Muscle of arm (tissue), 12 donors: ENCODE results near the gene MR1. TPM values are rescaled to one million over a fixed set of nuclear protein-coding genes. Genes with fewer than 3 reads are reported as not detected.

Experiments used
- DNase-seq: peaks from one replicate; pipeline ENCODE4 v3.0.0-alpha.2; 2013
- polyA plus RNA-seq, 12 donors: library from polyadenylated mRNA; unstranded; fragments of 120-200 nt; gene quantifications; one replicate each; pipeline ENCODE4 v1.2.1, GENCODE V29; 2013; ENCODE audit not compliant: insufficient read length in 12 of 12

The MR1 gene
- polyA plus RNA-seq, 12 donors = 3.4 to 8.5 (median 4.5) TPM; not detected in 1

- DNase-seq = no peak
Measured at GRCh38 chr1:181061891-181062835, 28.4 kb downstream of the MR1 start.

- DNase-seq = no peak
Measured at GRCh38 chr1:181062836-181063428, 29.1 kb downstream of the MR1 start.

DNA sequence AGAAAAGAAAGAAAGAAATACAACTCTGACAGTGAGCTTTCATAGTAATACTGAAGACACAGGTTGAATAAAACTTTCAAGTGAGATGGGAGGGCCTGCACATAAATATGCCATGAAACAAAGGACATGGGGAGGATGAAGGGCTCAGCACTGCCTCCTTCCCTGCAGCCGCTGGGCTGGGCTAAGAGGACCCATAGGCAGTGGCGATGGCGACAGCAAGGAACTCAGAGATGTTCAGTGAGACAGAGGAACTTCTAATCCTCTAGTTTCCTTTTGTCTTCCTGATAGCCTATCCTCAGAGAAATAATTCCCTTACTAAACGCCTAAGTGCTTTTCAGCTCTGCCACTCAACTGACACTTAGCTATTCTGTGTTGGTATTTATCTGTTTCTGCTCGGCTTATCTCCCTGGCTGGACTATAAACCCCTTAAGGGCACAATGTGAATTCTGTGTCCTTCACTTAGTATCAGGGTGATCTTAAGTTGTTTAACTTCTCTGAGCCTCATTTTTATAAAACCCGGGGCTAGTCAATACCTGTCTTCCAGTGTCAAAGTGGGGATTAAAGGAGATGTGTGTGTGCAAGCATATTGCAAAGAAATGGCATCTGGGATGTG is 30.3 kb downstream of the MR1 start:
- no peak for DNase-seq

- no peak for DNase-seq
Measured at GRCh38 chr1:181064702-181065101, 30.9 kb downstream of the MR1 start.

DNA sequence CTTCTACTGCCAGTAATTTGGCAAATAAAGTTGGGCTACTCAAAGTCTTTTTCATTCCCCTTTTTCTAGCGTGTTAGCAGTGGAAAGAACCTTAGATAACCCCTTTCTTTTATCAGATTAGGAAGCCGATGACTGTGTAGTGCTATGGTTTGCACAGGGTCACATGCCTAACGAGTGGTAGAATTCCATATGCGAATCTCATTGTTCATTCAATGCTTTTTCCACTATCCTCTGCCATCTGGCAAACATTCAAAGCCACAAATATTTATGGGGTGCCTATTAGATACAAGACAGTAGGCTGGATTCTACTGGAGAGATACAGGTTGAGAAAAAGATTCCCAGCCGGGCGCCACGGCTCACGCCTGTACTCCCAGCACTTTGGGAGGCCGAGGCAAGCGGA is 39.9 kb downstream of the MR1 start:
- DNase-seq = no peak

DNA sequence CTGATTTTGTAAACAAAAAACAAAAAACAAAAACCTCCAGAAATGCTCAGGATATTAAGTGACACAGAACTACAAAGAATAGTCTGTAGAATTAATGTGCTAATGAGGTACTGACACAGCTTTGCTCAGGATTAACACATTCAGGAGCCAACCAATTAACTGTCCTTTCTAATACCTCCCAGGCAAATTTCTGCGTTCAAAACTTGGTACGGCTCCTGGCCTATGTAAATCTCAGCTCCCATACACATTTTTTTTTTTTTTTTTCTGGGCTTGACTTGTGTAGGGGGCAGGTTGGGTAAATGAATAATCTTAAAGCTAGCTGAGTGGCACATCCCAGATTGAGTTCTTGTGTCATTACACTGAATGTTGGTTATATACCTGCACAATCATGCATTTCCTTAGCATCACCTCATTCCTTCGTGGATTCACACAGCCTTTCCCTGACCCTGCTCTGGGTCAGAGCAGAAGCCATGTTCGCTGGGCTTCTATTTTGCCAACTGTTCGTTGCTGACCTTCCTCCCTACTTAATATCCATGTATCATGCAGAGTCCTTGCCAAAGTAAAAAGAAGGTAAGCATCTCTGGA is 42.1 kb downstream of the MR1 start:
- no peak for DNase-seq

DNA sequence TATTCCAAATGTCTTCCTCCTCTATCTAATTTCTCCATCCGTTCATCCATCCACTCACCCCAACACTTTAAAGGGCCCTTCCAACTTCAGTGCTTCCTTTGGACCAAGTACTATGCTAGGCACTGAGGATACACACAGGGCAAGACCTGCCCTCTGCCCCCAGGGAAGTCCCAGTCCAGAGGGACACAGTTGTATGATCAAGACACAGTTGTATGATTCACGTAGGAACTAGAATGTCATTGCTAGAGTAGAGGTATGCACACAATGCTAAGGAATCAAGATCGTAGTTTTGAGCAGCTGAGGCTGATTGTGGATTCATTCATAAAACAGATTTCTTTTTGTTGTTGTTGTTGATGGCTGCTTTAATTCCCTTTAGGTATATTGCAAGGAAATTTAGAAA is 43.1 kb downstream of the MR1 start:
- no peak for DNase-seq

- no peak for DNase-seq
Measured at GRCh38 chr1:181077576-181078242, 43.9 kb downstream of the MR1 start.

- DNase-seq = no peak
Measured at GRCh38 chr1:181079382-181079781, 45.6 kb downstream of the MR1 start.

- no peak for DNase-seq
Measured at GRCh38 chr1:181079920-181080319, 46.1 kb downstream of the MR1 start.

DNA sequence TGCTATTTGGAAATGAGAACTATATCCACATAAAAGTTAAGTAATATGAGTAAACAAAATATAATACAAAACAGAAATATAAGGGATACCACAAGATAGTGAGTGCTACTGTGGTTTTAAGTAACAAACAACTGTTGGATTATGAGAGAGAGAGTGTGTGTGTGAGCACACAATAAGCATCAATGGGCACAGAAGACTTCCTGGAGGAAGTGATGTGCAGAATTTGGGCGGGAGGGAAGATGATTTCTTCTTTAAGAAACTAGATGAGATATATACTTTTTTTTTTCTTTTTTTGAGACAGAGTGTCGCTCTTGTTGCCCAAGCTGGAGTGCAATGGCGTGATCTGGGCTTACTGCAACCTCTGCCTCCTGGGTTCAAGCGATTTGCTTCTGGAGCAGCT is 46.8 kb downstream of the MR1 start:
- no peak for DNase-seq

DNA sequence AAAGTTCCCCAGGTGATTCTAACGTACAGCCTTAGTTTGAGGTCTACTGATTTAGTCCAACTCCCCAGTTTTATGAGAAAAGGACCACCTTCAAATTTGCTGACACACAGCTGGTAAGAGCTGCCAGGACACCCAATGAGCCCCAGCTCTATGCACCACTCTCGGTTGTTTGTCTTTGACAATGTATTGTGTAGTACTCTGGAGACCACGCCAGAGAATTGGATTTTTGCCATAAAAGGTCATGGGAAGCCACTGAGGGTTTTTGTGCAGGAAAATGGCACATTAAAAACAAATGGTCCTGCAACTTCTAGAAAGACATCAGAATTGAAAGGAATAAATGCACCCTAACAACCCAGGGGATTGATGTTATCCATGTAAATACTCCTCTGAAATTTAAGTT is 47.6 kb downstream of the MR1 start:
- DNase-seq = no peak

DNA sequence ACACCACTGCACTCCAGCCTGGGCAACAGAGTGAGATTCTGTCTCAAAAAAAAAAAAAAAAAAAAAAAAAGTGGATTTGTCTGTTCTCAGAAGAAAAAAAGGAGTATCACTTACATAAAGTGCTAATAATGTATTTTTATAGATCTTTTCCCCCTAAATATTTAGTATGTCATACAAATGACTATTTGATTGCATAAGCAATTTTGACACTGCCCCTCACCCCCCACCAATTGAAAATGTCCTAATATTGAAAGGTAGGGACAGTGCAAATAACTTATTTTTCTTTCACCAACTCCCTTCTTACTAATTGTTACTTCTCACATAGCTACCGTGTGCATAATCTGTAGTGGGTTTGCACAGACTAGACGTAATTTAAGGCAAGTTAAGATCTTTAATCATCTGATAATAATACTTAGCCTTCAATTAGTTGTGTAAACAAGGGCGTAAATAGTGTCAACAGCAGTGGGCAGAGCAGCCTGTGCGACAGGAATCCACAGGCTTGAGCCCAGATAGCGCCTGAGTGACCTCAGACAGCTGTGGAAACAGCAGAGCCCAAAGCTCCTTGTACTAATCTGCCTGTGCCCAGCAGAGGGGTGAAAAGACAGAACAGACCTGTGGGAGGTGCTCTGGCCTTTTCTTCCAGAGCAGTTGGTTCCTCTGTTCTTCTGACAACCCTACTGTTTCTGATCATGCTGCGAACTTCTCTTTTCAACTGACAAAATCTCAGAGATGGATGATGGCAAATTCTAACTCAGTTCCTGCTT is 50.2 kb downstream of the MR1 start:
- no peak for DNase-seq

DNA sequence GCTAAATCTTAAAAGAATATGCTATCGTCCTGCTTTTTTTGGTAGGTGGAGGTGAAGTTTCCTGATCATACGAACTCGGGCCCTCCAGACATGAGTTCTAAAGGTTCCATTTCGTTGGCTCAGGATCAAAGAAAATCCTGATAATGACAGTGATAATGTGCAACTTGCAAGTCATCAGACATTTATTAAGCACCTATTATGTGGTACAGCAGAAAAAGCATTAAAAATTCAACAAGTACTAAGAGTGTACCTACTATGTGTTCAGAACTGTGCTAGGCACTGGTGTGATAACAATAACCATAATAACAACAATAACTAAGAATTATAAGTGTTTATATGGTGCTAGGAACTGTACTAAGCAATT is 50.8 kb downstream of the MR1 start:
- no peak for DNase-seq

- DNase-seq = no peak
Measured at GRCh38 chr1:181086091-181086490, 52.3 kb downstream of the MR1 start.

DNA sequence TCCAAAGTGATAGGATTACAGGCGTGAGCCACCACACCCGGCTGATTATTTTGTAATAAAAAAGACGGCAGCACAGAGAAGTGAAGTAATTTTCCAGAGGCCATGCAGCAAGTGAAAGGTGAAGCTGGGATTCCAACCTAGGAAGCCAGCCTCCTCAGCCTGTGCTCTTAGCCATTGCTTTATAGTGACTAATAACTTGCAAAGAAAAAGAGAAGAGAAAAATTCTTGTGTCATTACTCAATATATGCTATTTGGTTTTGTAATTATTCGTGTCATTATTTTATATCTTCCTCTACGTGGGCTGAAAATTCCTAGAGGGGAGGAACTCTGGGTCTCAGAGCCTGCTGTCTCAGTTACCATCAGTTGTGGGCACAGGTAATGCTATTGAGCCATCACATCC is 53.1 kb downstream of the MR1 start:
- DNase-seq = no peak

- DNase-seq = no peak
Measured at GRCh38 chr1:181087400-181087901, 53.7 kb downstream of the MR1 start.

GRCh38 chr1:181088079-181089016 is 54.6 kb downstream of the MR1 start, which contains the start of gene IER5:
Gene IER5 (plus strand): TSS chr1:181088700. CDS start chr1:181088903, 203 bp downstream.
- DNase-seq = peak; percentile 97

- DNase-seq = no peak
Measured at GRCh38 chr1:181089017-181089675, 55.4 kb downstream of the MR1 start.
